CD4-positive, alpha-beta T cell treated with Interleukin-4 for 1 hour (primary cell): ENCODE measurements around the gene GPD1L.
"Not testable (repeated sequence)": the region's sequence is repeated elsewhere in the genome, so short reads cannot be mapped to it uniquely, and the experiment has no call there.

Experiments
- DNase-seq, 2 donors: peaks; one replicate each; pipeline ENCODE4 v3.0.0-alpha.2; 2020 to 2022

The GPD1L gene

GRCh38 chr3:32186097-32186496 is 79.7 kb downstream of the GPD1L start:
- DNase-seq: no peak

- no peak for DNase-seq
Measured at GRCh38 chr3:32186876-32187275, 80.5 kb downstream of the GPD1L start.

GRCh38 chr3:32189693-32190092 is 83.3 kb downstream of the GPD1L start:
- no peak for DNase-seq

- not testable (repeated sequence) for DNase-seq
Measured at GRCh38 chr3:32190556-32190955, 84.1 kb downstream of the GPD1L start.

- DNase-seq: no peak
Measured at GRCh38 chr3:32193101-32193500, 86.7 kb downstream of the GPD1L start.

GRCh38 chr3:32194653-32195052 is 88.2 kb downstream of the GPD1L start:
- DNase-seq: no peak

GRCh38 chr3:32195995-32196540 is 89.6 kb downstream of the GPD1L start:
- DNase-seq: no peak

GRCh38 chr3:32197991-32198390 is 91.6 kb downstream of the GPD1L start:
- no peak for DNase-seq

GRCh38 chr3:32198714-32199113 is 92.3 kb downstream of the GPD1L start:
- DNase-seq: no peak

GRCh38 chr3:32200490-32200889 is 94.1 kb downstream of the GPD1L start:
- no peak for DNase-seq

- DNase-seq: no peak
Measured at GRCh38 chr3:32200992-32201758, 94.8 kb downstream of the GPD1L start.

GRCh38 chr3:32202496-32202895 is 96.1 kb downstream of the GPD1L start:
- DNase-seq: no peak

GRCh38 chr3:32203854-32204253 is 97.4 kb downstream of the GPD1L start:
- DNase-seq: no peak

- no peak for DNase-seq
Measured at GRCh38 chr3:32208447-32208846, 102.0 kb downstream of the GPD1L start.

- no peak for DNase-seq
Measured at GRCh38 chr3:32215185-32215584, 108.8 kb downstream of the GPD1L start.

- DNase-seq: no peak
Measured at GRCh38 chr3:32216172-32216783, 109.9 kb downstream of the GPD1L start.

- DNase-seq: no peak
Measured at GRCh38 chr3:32217339-32217738, 110.9 kb downstream of the GPD1L start.
